ENCODE results near the gene SLC7A14.

DNA sequence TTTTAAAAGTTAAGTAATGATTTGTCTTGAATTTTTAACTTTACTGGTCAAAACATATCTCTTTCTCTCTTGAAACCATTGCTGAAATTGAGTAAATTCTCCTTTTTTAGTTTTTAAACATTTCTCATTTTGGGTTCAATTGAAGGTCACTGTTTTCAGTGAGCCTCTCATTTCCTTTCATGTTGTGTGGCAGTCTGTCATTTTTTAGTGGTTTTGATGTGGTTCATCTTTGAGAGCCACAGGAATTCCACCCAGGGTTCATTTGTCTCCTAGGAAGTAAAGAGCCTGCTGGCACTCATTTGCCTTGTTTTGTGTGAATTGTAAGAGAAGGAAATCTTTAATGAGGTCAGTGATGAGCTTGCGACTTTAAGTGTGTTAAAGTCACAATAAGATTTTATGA is 156.8 kb downstream of the SLC7A14 start:
- TF ChIP-seq, protein P1, sequence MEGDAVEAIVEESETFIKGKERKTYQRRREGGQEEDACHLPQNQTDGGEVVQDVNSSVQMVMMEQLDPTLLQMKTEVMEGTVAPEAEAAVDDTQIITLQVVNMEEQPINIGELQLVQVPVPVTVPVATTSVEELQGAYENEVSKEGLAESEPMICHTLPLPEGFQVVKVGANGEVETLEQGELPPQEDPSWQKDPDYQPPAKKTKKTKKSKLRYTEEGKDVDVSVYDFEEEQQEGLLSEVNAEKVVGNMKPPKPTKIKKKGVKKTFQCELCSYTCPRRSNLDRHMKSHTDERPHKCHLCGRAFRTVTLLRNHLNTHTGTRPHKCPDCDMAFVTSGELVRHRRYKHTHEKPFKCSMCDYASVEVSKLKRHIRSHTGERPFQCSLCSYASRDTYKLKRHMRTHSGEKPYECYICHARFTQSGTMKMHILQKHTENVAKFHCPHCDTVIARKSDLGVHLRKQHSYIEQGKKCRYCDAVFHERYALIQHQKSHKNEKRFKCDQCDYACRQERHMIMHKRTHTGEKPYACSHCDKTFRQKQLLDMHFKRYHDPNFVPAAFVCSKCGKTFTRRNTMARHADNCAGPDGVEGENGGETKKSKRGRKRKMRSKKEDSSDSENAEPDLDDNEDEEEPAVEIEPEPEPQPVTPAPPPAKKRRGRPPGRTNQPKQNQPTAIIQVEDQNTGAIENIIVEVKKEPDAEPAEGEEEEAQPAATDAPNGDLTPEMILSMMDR (IDR thresholded peaks at IDR 0.05): no peak
- TF ChIP-seq EZH2 (IDR thresholded peaks at IDR 0.05): no peak
- no peak for TF ChIP-seq EZH2phosphoT487 (IDR thresholded peaks at IDR 0.05)

Measured in neural progenitor cell (in vitro differentiated cells).